GM18507 (cell line): ENCODE measurements around the gene ITFG2.

Source experiments
- DNase-seq: peaks from one replicate; pipeline ENCODE4 v3.0.0; 2011; ENCODE audit warnings: low read depth; ENCODE audit not compliant: insufficient read length; ENCODE audit errors: extremely low spot score
- FAIRE-seq: peaks from 2 replicates; lab custom pipeline; 2011; peaks lifted over from hg19 to GRCh38; lab: Jason Lieb, UNC

ITFG2 gene

GRCh38 chr12:2794191-2794735 lies 18.2 kb upstream of the ITFG2 start:
- no peak for FAIRE-seq

DNA sequence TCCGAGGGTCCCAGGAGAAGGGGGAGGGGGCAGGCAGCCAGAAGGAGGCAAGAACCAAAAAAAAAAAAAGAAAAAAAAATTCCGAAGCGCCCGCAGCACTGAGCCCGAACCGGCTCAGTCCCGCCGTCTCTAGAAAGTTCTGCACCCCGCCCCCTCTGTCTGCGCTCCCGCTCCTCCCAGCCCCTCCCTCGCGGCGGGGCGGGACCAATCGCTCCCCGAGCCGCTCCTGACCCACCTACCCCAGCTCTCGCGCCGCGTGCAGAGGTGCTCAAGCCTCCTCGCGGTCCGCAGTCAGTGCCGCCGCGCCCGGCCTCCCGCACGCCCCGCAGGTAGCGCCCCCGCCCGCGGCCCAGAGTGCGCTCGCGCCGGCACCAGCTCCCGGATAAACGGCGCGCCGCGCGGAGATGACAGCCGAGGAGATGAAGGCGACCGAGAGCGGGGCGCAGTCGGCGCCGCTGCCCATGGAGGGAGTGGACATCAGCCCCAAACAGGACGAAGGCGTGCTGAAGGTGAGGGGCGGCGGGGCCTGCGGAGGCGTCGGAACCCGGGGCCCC lies 17.7 kb upstream of the ITFG2 start, which contains the start of gene FKBP4:
Gene FKBP4, plus strand, starts transcription at position 235 of the 554 bp plus-strand sequence. Its CDS starts 170 bp downstream, at position 405.
- FAIRE-seq (peak; percentile 87), DNase-seq (peak; percentile 94)

More at GRCh38 chr12:2794191-2794735, 18.2 kb upstream of the ITFG2 start:
- DNase-seq: no peak

GRCh38 chr12:2795291-2796186 lies 16.9 kb upstream of the ITFG2 start:
- FAIRE-seq: peak; percentile 76
- DNase-seq: peak; percentile 82

- no peak for FAIRE-seq
- DNase-seq: no peak
Measured at GRCh38 chr12:2796187-2796666, 16.2 kb upstream of the ITFG2 start.

GRCh38 chr12:2797721-2798418 lies 14.6 kb upstream of the ITFG2 start:
- no peak for FAIRE-seq
- no peak for DNase-seq

GRCh38 chr12:2800046-2800570 lies 12.4 kb upstream of the ITFG2 start:
- DNase-seq: no peak
- no peak for FAIRE-seq

DNA sequence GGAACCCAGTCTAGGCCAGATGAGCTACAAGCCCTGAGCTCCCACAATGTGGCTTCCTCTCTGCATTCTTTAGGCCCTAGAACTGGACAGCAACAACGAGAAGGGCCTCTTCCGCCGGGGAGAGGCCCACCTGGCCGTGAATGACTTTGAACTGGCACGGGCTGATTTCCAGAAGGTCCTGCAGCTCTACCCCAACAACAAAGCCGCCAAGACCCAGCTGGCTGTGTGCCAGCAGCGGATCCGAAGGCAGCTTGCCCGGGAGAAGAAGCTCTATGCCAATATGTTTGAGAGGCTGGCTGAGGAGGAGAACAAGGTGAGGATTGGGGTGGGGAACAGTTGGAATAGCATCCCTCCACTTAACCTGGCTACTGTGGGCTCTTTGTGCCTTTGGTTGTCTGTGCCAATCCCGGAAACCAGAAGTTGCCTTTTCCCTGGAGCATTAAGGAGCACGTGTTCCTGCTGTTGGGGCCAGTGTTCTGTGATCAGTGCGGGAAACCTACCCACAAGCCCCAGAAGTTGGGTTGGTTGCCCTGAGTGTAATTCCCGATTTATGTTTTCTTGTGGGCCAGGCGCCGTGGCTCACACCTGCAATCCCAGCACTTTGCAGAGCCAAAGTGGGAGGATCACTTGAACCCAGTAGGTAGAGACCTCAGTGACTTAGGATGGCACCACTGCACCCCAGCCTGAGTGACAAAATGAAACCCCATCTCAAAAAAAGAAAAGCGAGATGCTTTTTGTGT lies 11.3 kb upstream of the ITFG2 start:
- FAIRE-seq: no peak

DNA sequence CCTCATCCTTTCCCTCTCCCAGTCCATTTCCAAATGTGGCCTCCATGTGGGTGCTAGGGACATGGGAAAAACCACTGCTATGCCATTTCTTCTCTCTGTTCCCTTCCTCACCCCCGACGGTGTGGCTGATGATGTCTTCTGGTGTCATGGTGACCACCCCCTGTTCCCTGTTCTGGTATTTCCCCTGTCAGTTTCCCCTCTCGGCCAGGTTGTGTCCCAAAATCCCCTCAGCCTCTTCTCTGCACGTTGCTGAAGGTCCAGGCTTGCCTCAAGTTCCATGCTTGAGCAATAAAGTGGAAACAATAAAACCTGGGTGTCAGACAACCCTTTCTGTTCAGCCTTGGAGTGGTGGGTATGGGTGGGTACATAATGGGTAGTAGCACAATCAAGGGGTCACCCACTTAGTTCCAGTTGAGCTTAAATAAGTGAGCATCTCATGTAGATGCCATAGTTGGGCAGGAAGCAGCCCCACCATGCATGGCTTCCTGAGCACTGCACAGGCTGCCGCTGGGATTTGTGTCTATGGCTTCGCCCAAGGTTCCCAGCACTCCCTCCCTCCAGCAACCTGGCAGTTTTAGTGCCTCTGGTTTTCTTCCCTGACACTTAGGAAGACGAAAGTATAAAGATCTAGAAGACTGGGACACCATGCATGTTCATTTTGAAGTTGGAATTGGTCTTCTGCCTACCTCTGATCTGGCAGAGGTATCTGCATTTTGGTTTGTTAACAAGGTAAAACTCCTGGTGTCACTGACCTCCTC lies 8.7 kb upstream of the ITFG2 start:
- no peak for DNase-seq
- peak; percentile 5 for FAIRE-seq

More for the DNA sequence above, 11.3 kb upstream of the ITFG2 start:
- no peak for DNase-seq

DNA sequence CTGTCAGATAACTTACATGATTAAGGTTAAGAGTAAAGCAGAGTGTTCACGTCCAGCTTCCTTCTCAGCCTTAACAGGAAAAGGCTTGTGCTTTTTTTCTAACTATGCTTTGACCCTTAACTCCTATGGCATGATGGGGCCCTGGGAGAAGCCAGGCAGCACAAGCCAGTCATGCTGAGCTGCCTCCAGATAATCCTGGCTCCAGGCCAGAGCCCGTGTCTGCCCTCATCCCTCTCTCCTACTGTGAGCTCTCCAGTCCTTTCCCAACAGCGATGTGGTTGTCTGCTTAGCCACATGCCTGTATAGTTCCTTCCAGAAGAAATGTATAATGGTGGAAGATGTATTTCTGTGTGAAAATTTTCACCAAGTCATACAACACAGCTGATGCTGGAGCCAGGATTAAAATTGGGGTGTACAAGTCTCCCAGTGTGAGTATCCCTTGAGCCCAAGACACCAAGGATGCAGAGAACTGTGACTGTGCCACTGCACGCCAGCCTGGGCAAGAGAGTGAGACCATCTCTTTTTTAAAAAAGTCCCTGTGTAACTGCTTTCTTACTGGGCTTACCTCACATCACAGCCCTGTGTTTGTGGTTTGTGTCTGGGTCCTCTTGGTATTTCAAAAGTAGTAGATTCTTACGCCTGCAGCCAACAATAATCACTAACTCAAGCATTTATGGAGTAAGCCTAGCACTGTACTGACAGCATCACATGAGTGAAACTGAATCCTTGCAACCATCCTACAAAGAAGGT lies 7.9 kb upstream of the ITFG2 start:
- DNase-seq (no peak), FAIRE-seq (no peak)

- DNase-seq (no peak), FAIRE-seq (no peak)
Measured at GRCh38 chr12:2805143-2805520, 7.3 kb upstream of the ITFG2 start.

DNA sequence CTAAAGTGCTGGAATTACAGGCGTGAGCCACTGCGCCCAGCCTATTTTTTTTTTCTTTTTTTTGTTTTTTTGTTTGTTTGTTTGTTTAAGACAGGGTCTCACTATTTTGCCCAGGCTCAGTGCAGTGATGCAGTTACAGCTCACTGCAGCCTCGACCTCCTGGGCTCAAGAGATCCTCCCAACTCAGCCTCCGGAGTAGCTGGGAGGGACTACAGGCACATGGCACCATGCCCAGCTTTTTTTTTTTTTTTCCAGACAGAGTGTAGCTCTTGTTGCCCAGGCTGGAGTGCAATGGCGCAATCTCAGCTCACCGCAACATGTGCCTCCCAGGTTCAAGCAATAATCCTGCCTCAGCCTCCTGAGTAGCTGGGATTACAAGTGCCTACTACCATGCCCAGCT lies 5.8 kb upstream of the ITFG2 start:
- FAIRE-seq: no peak
- DNase-seq: no peak

DNA sequence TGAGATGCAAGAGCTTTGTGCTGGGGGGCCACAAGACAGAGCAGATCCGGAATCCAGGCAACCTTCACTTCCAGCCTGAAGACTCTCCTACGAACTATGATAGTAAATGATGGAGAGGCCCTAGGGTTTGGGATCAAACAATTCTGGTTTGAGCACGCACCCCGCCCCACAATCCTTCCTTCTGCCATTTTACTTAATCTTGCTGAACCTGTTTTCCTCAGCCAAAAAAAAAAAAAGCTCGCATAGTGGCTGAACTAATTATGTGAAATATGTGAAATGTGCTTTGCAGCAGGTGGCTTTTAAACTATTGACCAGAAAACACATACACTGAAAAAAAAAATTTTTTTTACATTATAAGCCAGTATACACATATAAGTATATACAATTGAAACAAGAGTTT lies 667 bp upstream of the ITFG2 start:
- FAIRE-seq: no peak
- DNase-seq: no peak

DNA sequence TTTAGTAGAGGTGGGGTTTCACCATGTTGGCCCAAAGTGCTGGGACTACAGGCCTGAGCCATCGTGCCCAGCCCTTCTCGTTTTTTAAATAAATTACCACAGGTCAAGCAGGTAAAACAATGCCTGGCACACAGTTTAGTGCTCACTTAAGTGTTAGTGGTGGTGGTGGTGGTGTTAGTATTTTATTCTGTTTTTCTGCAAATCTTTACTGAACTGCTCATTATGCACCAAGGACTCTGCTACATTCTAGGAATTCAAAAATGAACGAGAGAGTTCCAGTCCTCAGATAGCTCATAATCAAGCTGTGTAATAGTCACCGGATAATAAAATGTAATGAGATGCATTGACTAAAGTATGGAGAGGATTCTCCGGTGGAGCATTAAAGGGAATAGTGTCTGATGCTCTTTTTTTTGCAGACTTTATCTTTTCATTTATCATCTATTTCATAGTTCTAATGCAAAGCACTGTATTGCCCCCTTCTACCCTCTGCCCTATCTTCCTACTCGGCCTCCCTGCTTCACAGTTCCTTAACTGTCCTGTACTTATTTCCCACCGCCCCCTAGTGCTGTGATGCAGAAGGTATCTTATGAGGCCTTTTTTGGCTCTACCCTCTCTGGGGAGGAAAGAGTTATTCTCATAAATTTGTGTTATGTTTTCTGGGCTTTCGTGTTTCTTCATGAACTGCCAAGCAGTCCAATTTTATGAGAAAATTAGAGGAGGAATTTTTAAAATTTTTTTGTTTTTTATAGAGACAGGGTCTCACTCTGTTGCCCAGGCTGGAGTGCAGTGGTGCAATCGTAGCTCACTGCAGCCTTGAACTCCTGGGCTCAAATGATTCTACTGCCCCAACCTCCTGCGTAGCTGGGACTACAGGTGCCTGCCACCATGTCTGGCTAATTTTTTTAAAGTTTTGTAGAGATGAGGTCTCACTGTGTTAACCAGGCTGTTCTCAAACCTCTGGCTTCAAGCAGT lies 1.0 kb downstream of the ITFG2 start:
- FAIRE-seq (peak; percentile 12), DNase-seq (peak; percentile 40)

- DNase-seq (no peak), FAIRE-seq (no peak)
Measured at GRCh38 chr12:2819810-2820209, 7.3 kb downstream of the ITFG2 start.

GRCh38 chr12:2820432-2820831 lies 8.0 kb downstream of the ITFG2 start:
- no peak for DNase-seq
- FAIRE-seq: no peak

GRCh38 chr12:2823483-2823882 lies 11.0 kb downstream of the ITFG2 start:
- DNase-seq (no peak), FAIRE-seq (no peak)

GRCh38 chr12:2824541-2824940 lies 12.1 kb downstream of the ITFG2 start:
- no peak for DNase-seq
- FAIRE-seq: no peak
